ENCODE measurements around the gene YLPM1.
"Not testable (repeated sequence)": the region's sequence is repeated elsewhere in the genome, so short reads cannot be mapped to it uniquely, and the experiment has no call there.

Gene YLPM1

GRCh38 chr14:74754899-74755298 is 8.2 kb upstream of the YLPM1 start:
- no peak for TF ChIP-seq JUND (IDR thresholded peaks at IDR 0.05; ENCODE audit: low read depth)
- no peak for DNase-seq (ENCODE audit: low read depth in 1 of 2, low spot score in 1 of 2)
- in situ Hi-C loops (cut with HindIII; ENCODE audit: low pct_unique_long_range_greater_than_20kb, low sequenced_read_pairs) = no loop called here

DNA sequence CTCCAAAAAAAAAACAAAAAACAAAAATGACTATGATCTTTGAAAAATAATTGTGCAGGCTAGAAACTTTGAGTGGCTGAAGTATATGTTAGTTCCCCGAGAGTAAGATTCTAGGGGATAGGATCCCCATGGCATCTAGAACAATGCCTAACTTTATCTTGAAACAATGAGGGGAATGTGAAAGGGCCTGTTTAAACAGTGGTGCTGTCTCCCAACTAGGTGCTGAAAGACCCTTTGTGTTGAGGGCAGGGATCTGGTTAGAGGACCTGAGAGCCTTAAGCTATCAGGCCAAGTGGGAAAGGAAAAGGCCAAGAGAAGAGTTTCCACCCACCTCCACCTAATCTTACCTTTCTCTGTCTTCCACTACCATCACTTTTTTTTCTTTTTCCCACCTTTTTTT is 6.8 kb upstream of the YLPM1 start:
- no peak for DNase-seq (ENCODE audit: low read depth in 1 of 2, low spot score in 1 of 2)
- TF ChIP-seq JUND (IDR thresholded peaks at IDR 0.05; ENCODE audit: low read depth) = no peak
- in situ Hi-C loops (cut with HindIII; ENCODE audit: low pct_unique_long_range_greater_than_20kb, low sequenced_read_pairs) = no loop called here

DNA sequence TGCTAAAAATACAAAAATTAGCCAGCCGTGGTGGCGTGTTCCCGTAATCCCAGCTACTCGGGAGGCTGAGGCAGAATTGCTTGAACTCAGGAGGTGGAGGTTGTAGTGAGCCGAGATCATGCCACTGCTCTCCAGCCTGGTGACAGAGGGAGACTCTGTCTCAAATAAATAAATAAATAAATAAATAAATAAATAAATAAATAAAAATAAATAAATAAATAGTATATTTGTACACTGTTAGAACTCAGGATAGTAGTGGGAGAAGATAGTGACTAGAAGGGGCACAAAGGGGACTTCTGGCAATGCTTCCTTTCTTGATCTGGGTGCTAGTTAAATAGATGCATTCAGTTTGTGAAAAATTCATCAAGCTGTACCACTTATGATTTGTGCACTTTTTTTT is 4.6 kb upstream of the YLPM1 start:
- DNase-seq (ENCODE audit: low read depth in 1 of 2, low spot score in 1 of 2); in situ Hi-C loops (cut with HindIII; ENCODE audit: low pct_unique_long_range_greater_than_20kb, low sequenced_read_pairs): not testable (repeated sequence)

- DNase-seq (ENCODE audit: low read depth in 1 of 2, low spot score in 1 of 2) = peak in 1 of 2 experiments; percentile 23
- in situ Hi-C loops (cut with HindIII; ENCODE audit: low pct_unique_long_range_greater_than_20kb, low sequenced_read_pairs) = no loop called here
- TF ChIP-seq JUND (IDR thresholded peaks at IDR 0.05; ENCODE audit: low read depth) = no peak
These were observed 851 bp downstream of the YLPM1 start for GRCh38 chr14:74763803-74764531.

DNA sequence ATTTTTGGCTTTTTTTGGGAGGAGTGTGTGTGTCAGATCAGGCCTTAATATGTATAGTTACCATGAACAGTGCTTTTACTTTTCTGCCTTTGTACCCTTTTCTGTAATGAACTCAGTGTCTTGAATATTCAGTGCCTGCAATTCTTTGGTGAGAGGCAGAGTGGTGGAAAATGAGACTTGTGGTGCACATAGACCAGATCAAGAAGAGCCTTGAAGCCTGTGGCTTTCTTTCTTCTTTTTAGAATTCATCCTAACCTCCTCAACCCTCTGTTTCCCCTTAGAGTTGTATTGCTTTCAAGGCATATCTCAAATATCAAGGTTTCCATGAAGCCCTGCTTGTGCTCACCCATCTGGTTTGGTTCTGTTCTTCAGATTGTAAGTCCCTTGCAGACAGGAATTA is 2.6 kb downstream of the YLPM1 start:
- no peak for TF ChIP-seq JUND (IDR thresholded peaks at IDR 0.05; ENCODE audit: low read depth)
- no peak for DNase-seq (ENCODE audit: low read depth in 1 of 2, low spot score in 1 of 2)
- in situ Hi-C loops (cut with HindIII; ENCODE audit: low pct_unique_long_range_greater_than_20kb, low sequenced_read_pairs) = no loop called here

DNA sequence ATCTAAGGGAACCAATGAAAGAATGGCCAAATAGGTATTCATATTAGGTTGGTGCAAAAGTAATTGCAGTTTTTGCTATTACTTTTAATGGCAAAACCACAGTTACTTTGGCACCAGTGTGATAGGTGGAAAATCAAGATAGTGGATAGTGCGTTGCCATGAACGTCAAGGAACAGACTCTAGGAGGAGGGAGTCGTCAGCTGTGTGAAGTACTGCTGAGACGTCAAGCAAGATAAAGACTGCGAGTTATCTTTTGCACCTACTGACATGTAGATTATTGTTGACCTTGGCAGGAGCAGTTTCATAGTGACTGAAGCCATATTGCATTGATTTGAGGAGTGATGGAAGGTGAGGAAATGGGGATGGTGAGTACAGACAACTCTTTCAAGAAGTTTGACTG is 8.3 kb downstream of the YLPM1 start:
- in situ Hi-C loops (cut with HindIII; ENCODE audit: low pct_unique_long_range_greater_than_20kb, low sequenced_read_pairs) = no loop called here
- DNase-seq (ENCODE audit: low read depth in 1 of 2, low spot score in 1 of 2) = no peak
- no peak for TF ChIP-seq JUND (IDR thresholded peaks at IDR 0.05; ENCODE audit: low read depth)

GRCh38 chr14:74784634-74785033 is 21.5 kb downstream of the YLPM1 start:
- no peak for DNase-seq (ENCODE audit: low read depth in 1 of 2, low spot score in 1 of 2)
- in situ Hi-C loops (cut with HindIII; ENCODE audit: low pct_unique_long_range_greater_than_20kb, low sequenced_read_pairs) = no loop called here
- no peak for TF ChIP-seq JUND (IDR thresholded peaks at IDR 0.05; ENCODE audit: low read depth)

DNA sequence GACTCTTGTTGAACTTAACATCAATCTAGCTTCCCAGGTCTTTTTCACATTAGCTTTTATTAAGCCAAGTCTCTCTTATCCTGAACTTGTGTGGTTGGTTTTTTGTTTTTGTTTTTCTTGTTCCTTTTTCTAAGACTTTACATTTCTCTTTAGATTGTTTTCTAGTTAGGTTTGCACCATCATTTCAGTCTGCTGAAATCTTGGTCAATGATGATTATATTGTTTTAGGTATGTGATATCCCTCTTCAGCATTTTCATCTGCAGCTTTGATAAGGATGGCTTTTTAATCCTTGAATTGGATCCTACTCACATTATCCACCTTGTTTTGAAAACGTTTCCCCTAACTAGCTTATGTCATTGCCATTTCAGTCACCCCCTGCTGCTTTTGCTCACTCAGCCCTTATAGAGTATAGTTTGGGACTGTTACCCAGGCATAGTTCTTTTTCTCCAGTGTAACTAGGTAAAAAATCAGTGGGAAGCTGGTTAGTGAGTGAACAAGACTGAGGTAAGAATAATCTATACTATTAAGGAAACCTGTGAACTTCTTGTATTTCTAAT is 22.0 kb downstream of the YLPM1 start:
- DNase-seq (ENCODE audit: low read depth in 1 of 2, low spot score in 1 of 2) = no peak
- no peak for TF ChIP-seq JUND (IDR thresholded peaks at IDR 0.05; ENCODE audit: low read depth)
- in situ Hi-C loops (cut with HindIII; ENCODE audit: low pct_unique_long_range_greater_than_20kb, low sequenced_read_pairs) = no loop called here

DNA sequence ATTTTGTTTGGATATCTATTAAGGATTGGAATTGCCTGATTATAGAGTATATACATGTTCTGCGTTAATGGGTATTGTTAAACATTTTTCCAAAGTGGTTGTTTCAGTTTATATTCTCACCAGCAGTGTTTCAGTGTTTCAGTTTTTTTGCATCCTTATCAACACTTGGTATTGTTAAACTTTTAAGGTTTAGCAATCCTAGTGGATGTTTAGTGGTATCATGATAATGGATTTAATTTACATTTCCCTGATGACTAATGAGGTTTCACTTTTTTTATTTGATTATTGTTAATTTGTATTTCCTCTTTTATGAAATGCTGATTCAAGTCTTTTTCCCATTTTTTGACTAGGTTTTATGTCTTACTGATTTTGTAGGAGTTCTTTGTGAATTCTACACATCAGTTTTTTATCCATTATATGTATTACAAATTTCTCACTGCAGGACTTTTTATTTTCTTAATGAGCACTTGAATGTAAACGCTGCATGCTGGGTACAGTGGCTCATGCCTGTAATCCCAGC is 23.7 kb downstream of the YLPM1 start:
- no peak for DNase-seq (ENCODE audit: low read depth in 1 of 2, low spot score in 1 of 2)
- in situ Hi-C loops (cut with HindIII; ENCODE audit: low pct_unique_long_range_greater_than_20kb, low sequenced_read_pairs) = no loop called here
- TF ChIP-seq JUND (IDR thresholded peaks at IDR 0.05; ENCODE audit: low read depth) = no peak

DNA sequence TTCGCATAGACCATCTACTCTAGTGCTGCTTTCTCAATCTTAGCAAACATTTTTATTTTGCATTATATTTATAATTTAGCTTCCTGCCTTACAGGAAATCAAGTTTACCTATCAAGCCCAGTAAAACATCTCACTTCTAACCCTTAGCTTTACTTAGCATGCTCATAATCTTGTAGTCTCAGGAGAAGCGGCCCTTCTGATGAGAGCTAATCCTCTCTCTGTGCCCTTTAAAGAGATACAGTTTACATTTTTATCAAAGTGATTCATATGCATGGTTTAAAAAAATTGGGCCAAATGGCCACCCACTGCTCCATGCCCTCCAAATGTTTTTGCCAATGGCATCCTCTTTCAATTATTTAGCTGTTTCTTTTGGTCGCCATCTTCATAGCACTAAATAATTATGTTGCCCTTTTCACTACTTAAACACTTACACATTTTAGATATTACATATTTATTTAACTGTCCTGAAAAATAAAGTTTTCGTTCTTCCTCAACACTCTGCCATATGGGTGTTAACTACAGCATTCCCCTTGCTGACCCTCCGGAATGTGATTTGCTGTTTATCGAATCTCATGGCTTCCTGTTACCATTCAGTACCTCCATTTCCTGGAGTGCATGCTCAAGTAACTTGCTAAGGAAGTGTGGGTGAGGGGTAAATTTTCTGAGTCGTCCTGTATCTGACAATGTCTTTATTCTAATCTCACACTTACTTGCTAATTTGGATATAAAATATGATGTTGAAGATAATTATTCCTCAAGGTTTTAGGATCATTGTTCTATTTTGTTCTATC is 29.3 kb downstream of the YLPM1 start:
- no peak for TF ChIP-seq JUND (IDR thresholded peaks at IDR 0.05; ENCODE audit: low read depth)
- in situ Hi-C loops (cut with HindIII; ENCODE audit: low pct_unique_long_range_greater_than_20kb, low sequenced_read_pairs) = no loop called here
- no peak for DNase-seq (ENCODE audit: low read depth in 1 of 2, low spot score in 1 of 2)

DNA sequence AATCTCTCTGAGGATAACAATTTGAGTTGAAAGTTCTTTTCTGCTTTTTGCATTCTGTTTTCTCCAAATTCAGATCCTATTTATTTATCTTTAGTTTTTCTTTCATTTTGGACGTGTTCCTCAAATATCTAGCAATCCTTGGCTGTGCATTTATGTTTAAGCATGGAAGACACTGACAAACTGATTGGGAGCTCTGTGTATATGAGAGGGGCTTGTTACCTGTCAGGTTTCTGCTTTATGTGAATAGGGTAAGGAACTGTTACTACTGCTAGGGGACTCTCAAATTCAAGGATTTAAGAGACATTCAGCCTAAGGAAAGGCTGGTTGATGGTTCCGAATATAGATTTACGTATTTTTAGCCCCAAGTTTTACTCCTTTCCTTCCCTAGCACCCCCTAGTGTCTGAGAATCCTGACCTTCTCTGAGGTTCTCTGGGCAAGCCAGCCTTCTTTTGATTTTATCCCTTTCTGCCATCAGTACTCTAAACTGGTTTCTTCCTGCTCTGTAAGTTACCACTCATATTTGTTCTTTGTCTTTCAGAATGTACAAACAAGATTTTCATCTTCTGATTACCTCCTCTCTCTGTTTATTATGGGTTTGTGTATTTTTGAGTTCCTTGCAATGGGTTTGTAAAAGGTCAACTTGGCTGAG is 30.5 kb downstream of the YLPM1 start:
- TF ChIP-seq JUND (IDR thresholded peaks at IDR 0.05; ENCODE audit: low read depth) = peak; percentile 83
- in situ Hi-C loops (cut with HindIII; ENCODE audit: low pct_unique_long_range_greater_than_20kb, low sequenced_read_pairs) = no loop called here
- DNase-seq (ENCODE audit: low read depth in 1 of 2, low spot score in 1 of 2) = peak; percentile 43 to 87

GRCh38 chr14:74794947-74795346 is 31.8 kb downstream of the YLPM1 start:
- in situ Hi-C loops (cut with HindIII; ENCODE audit: low pct_unique_long_range_greater_than_20kb, low sequenced_read_pairs) = no loop called here
- no peak for TF ChIP-seq JUND (IDR thresholded peaks at IDR 0.05; ENCODE audit: low read depth)
- DNase-seq (ENCODE audit: low read depth in 1 of 2, low spot score in 1 of 2) = no peak

All from T47D (cell line).